Measurements from ENCODE around the gene MAGIX.
"Not testable (repeated sequence)": the region's sequence is repeated elsewhere in the genome, so short reads cannot be mapped to it uniquely, and the experiment has no call there.

MAGIX gene

GRCh38 chrX:49162620-49163019 lies at the start of gene MAGIX:
TSS of gene MAGIX (plus strand) at chrX:49162758. CDS start at chrX:49162890, 132 bp downstream.
- in situ Hi-C loops (cut with MboI; ENCODE audit: low sequenced_read_pairs) = no loop called here

- in situ Hi-C loops (cut with MboI; ENCODE audit: low sequenced_read_pairs) = no loop called here
Observed at GRCh38 chrX:49116076-49116475, 46.5 kb upstream of the MAGIX start.

- in situ Hi-C loops (cut with MboI; ENCODE audit: low sequenced_read_pairs) = no loop called here
Observed at GRCh38 chrX:49116716-49117115, 45.8 kb upstream of the MAGIX start.

GRCh38 chrX:49117581-49117980 lies 45.0 kb upstream of the MAGIX start:
- in situ Hi-C loops (cut with MboI; ENCODE audit: low sequenced_read_pairs) = no loop called here

DNA sequence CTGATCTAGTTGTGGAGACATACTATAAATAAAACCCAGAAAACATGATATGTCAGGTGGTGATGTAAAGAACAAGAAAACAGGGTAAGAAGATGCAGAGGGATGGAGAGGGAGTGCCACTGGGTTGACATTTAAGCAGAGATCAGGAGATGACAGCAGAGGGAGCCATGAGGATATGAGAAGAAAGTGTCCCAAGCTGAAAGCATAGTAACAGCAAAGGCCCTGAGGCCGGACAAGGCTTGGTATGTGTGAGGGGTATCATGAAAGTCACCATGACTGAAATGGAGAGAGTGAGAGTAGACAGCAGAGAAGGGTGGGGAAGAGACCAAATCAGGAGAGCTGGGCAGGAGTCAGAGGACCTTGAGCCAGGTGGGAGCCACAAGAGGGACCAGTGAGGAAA lies 42.5 kb upstream of the MAGIX start:
- in situ Hi-C loops (cut with MboI; ENCODE audit: low sequenced_read_pairs) = no loop called here

GRCh38 chrX:49122499-49122898 lies 40.1 kb upstream of the MAGIX start:
- in situ Hi-C loops (cut with MboI; ENCODE audit: low sequenced_read_pairs) = no loop called here

GRCh38 chrX:49127742-49128258 lies 34.8 kb upstream of the MAGIX start:
- in situ Hi-C loops (cut with MboI; ENCODE audit: low sequenced_read_pairs) = not testable (repeated sequence)

DNA sequence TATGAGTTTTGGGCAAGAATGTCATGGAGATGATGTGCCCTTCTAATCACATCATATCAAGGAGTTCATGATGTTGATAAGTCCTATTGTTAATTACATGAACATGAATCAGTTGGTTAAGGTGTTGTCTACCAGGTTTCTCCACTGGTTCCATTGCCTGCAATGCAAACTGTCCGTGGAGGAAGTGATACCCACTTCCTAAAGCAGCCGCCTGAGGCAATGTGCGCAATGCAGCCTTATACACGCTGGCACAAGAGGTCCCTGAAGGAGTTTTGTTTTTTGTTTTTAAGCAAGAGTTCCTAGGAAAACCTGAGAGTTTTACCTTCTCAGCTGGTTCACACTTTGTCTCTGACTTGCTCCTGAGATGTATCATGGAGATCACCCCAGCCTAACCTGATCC lies 33.1 kb upstream of the MAGIX start:
- in situ Hi-C loops (cut with MboI; ENCODE audit: low sequenced_read_pairs) = no loop called here

- in situ Hi-C loops (cut with MboI; ENCODE audit: low sequenced_read_pairs) = not testable (repeated sequence)
Observed at GRCh38 chrX:49132275-49132674, 30.3 kb upstream of the MAGIX start.

DNA sequence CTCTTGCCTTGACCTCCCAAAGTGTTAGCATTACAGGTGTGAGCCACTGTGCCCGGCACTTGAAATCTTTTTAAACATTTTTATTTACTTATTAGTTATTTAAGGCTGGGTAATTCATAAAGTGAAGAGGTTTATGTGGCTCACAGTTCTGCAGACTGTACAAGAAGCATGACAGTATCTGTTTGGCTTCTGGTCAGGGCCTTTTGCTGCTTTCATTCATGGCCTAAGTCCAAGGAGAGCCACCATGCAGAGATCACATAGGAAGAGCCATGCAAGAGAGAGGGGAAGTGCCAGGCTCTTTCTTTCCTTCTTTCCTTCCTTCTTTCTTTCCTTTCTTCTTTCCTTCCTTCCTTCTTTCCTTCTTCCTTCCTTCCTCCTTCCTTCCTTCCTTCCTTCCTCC lies 28.8 kb upstream of the MAGIX start:
- in situ Hi-C loops (cut with MboI; ENCODE audit: low sequenced_read_pairs) = no loop called here

- in situ Hi-C loops (cut with MboI; ENCODE audit: low sequenced_read_pairs) = no loop called here
Observed at GRCh38 chrX:49137492-49137891, 25.1 kb upstream of the MAGIX start.

DNA sequence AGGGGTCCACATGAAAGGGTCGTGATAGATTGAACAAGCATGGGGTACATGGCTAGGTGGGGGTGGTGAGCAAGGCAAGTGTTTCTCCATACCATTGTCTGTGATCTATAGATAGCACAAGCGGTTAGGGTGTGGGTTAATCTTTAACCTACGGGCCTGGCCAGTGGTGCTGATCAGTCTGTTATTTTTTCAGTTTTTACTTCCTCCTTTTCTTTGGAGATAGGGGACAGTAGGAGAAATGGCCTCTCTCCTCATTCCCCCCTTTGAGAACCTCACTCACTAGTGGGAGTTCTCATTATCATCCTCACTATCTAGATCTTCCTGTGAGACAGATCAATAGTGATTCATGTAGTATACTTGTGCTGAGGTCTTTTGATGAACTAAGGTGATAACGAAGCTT lies 22.8 kb upstream of the MAGIX start:
- in situ Hi-C loops (cut with MboI; ENCODE audit: low sequenced_read_pairs) = no loop called here

DNA sequence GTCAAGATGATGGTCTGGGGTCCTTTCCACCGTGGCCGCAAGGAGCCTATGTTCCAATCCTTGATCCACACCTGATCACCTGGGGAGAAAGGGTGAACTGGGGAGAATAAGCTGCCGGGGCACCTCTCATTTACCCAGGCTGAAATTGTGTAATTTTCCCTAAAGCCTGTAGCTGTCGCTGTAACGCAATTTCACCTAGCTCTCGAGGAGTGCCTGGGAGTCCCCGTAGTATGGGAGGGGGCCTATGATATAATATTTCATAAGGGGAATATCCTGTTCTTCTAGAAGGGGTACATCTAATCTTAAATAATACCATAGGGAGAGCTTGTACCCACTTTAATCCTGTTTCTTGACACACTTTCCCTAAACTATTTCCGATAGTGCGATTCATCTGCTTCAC lies 20.3 kb upstream of the MAGIX start:
- in situ Hi-C loops (cut with MboI; ENCODE audit: low sequenced_read_pairs) = not testable (repeated sequence)

- in situ Hi-C loops (cut with MboI; ENCODE audit: low sequenced_read_pairs) = not testable (repeated sequence)
Observed at GRCh38 chrX:49143154-49143553, 19.4 kb upstream of the MAGIX start.

GRCh38 chrX:49147282-49147681 lies 15.3 kb upstream of the MAGIX start:
- in situ Hi-C loops (cut with MboI; ENCODE audit: low sequenced_read_pairs) = no loop called here

DNA sequence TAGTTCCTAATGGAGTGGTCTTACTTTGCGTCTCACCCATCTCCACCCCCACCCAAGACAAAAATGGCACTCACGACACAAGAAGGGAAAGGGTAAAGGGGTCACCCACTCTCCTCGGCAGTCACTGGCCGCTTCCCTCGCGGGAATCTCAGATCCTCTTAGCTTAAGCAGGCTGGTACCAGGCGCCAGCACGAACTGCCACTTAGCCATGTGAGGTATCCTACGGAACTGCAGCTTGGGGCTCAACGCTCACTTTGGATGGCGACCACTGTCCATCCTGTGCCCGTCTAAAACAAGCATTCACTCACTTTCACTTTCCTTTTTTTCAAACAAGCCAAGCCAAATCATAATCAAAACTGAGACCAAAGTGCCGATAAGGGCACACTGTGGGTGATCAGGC lies 14.6 kb upstream of the MAGIX start:
- in situ Hi-C loops (cut with MboI; ENCODE audit: low sequenced_read_pairs) = no loop called here

DNA sequence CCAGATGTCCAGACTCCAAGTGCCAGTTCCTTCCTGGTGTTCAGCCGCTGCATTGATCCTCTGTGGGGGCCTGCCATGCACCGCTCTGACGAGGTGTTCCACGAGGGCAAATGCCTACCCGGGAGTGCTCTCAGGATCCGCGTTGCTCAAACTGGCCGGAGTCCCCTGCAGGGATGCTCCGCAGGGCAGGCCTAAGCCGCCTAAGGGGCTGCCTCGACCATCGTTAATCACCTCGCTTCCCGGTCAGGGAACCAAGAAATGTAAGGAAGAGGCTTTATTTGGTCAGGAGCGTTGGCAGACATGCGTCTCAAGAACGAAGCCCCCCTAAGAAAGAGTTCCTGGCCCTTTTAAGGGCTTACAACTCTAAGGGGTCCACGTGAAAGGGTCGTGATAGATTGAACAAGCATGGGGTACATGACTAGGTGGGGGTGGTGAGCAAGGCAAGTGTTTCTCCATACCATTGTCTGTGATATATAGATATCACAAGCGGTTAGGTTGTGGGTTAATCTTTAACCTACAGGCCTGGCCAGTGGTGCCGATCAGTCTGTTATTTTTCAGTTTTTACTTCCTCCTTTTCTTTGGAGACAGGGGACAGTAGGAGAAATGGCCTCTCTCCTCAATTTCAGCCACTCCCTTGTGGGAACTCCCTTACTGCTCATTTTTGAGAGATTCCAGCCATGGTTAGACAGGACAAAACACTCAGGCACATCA lies 14.0 kb upstream of the MAGIX start:
- in situ Hi-C loops (cut with MboI; ENCODE audit: low sequenced_read_pairs) = not testable (repeated sequence)

DNA sequence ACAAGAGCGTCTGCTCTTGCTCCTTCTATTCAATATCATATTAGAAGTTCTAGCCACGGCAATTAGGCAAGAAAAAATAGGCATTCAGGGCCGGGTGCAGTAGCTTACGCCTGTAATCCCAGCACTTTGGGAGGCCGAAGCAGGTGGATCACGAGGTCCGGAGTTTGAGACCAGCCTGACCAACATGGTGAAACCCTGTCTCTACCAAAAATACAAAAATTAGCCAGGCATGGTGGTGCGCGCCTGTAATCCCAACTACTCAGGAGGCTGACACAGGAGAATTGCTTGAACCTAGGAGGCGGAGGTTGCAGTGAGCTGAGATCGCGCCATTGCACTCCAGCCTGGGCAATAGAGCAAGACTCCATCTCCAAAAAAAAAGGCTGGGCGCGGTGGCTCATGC lies 13.3 kb upstream of the MAGIX start:
- in situ Hi-C loops (cut with MboI; ENCODE audit: low sequenced_read_pairs) = not testable (repeated sequence)

- in situ Hi-C loops (cut with MboI; ENCODE audit: low sequenced_read_pairs) = no loop called here
Observed at GRCh38 chrX:49153467-49153866, 9.1 kb upstream of the MAGIX start.

DNA sequence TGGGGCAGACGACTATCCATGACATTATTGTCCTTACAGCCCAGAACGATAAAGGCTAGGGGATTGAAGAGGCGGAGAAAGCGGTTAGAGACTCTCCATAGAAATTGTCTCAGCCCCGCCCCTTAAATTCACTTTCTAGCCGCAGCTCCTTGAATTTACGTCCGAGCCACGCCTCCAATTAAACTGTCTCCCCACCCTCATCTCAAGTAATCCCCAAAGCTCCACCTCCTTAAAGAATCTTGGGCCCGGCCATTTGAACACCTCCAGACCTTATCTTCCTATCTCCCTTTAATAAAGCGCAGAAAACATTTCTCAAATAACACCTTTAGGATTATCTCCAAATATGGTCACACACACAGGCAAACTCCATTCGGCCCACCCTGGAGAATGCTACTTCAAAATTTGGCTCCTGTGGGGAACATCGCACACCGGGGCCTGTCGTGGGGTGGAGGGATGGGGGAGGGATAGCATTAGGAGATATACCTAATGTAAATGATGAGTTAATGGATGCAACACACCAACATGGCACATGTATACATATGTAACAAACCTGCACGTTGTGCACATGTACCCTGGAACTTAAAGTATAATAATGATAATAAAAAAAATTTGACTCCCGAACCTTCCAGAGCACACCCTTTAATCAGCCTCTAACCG lies 7.2 kb upstream of the MAGIX start:
- in situ Hi-C loops (cut with MboI; ENCODE audit: low sequenced_read_pairs) = no loop called here

DNA sequence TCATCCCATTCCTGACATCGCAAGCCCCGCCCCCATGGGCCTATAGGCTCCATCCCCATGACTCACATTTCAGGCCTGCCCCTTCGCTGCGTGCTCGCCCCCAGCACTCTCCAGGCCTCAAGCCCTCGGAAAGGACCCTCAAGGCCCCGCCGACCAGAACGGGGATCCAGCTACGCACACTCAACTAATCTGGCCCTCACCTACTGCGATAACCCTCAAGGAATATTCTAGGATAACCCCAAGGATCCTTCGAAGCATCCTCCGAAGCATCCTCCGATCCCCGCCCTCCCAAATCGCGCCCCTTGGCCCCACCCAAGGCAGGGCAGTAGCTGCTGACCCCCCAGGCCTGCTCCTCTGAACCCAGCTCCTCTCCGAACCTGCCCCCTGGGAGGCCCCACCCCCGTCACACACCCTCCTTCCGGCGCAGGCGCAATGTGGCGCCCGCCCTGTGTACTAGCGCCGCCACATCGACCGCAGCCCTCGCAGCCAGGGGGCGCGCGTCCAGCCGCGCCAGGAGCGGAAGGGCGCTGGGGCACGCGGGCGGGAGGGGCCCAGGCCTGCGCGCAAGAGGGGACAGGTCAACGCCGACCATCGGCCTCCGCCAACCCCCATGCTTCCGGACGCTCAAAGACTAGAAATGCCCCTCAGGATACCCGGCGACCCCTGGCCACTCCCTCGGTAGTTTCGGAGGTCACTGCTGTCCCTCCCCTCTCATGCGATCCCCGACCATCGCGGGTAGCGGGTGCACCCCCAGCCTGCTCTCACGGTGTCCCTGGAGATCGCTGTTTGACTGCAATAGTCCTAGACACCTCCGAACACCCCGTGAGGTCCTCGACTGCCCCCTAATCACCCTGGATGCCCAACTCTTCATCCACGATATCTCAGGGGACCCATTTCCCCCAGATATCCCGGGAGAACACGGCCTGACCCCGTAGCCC lies 6.4 kb upstream of the MAGIX start:
- in situ Hi-C loops (cut with MboI; ENCODE audit: low sequenced_read_pairs) = no loop called here
